ENCODE results near the gene RTCA.

- no peak for TF ChIP-seq EZH2 (IDR thresholded peaks at IDR 0.05; ENCODE audit: borderline replicate concordance, low read length)
- no peak for TF ChIP-seq CTCF (IDR thresholded peaks at IDR 0.05; ENCODE audit: low read length)
These were observed 66.3 kb downstream of the RTCA start for GRCh38 chr1:100332331-100332730.
